Activated T-helper 9 cell treated with anti-CD3 and anti-CD28 coated beads, Interleukin-2, amount 50 U/mL, for 16 hours (primary cell): ENCODE data around the gene CHL1.

Experiments
- DNase-seq: peaks from one replicate; pipeline ENCODE4 v3.0.0-alpha.2; 2020; ENCODE audit warnings: low read depth

The CHL1 gene

GRCh38 chr3:228442-229182 lies 32.0 kb downstream of the CHL1 start:
- no peak for DNase-seq

GRCh38 chr3:229183-229661 lies 32.7 kb downstream of the CHL1 start:
- no peak for DNase-seq

GRCh38 chr3:236881-237280 lies 40.3 kb downstream of the CHL1 start:
- DNase-seq: no peak

GRCh38 chr3:242602-243355 lies 46.2 kb downstream of the CHL1 start:
- DNase-seq: no peak

- DNase-seq: no peak
Measured at GRCh38 chr3:243356-243725, 46.8 kb downstream of the CHL1 start.

- no peak for DNase-seq
Measured at GRCh38 chr3:244041-244440, 47.5 kb downstream of the CHL1 start.

GRCh38 chr3:247916-248315 lies 51.4 kb downstream of the CHL1 start:
- DNase-seq: no peak

- DNase-seq: no peak
Measured at GRCh38 chr3:248864-249520, 52.4 kb downstream of the CHL1 start.

GRCh38 chr3:249587-250262 lies 53.2 kb downstream of the CHL1 start:
- DNase-seq: no peak

- no peak for DNase-seq
Measured at GRCh38 chr3:256501-256900, 59.9 kb downstream of the CHL1 start.

GRCh38 chr3:257826-258225 lies 61.3 kb downstream of the CHL1 start:
- DNase-seq: no peak

- no peak for DNase-seq
Measured at GRCh38 chr3:260898-261297, 64.3 kb downstream of the CHL1 start.

GRCh38 chr3:263393-263792 lies 66.8 kb downstream of the CHL1 start:
- no peak for DNase-seq

GRCh38 chr3:264394-265156 lies 68.0 kb downstream of the CHL1 start:
- no peak for DNase-seq

- no peak for DNase-seq
Measured at GRCh38 chr3:267101-267500, 70.5 kb downstream of the CHL1 start.

GRCh38 chr3:270688-271087 lies 74.1 kb downstream of the CHL1 start:
- DNase-seq: no peak

GRCh38 chr3:274927-275326 lies 78.4 kb downstream of the CHL1 start:
- no peak for DNase-seq

- DNase-seq: no peak
Measured at GRCh38 chr3:277873-278272, 81.3 kb downstream of the CHL1 start.

GRCh38 chr3:278300-279064 lies 81.9 kb downstream of the CHL1 start:
- DNase-seq: no peak

GRCh38 chr3:279325-279724 lies 82.8 kb downstream of the CHL1 start:
- no peak for DNase-seq

GRCh38 chr3:280681-281080 lies 84.1 kb downstream of the CHL1 start:
- DNase-seq: no peak
